K562 (cell line): Measurements from ENCODE around the gene PRTN3. TPM values are rescaled to one million over a fixed set of nuclear protein-coding genes. Genes with fewer than 3 reads are reported as not detected.

Experiments
- IFI16 ChIP-seq: fragments of 250-450 bp; sonication (Bioruptor Pico); IDR thresholded peaks from 2 replicates; pipeline ENCODE4 v2.1.2; 2022; ENCODE audit warnings: mild to moderate bottlenecking, inconsistent platforms
- MCM7 ChIP-seq, 2 experiments: fragments of 450-650 bp; IDR thresholded peaks; 2 replicates each; pipeline ENCODE4 v1.6.1; 2016 to 2018
- NCOA4 ChIP-seq: fragments of 450-650 bp; IDR thresholded peaks from 2 replicates; pipeline ENCODE4 v1.6.1; 2018; ENCODE audit warnings: mild to moderate bottlenecking; ENCODE audit not compliant: partially characterized antibody
- NKRF ChIP-seq: fragments of 450-650 bp; IDR thresholded peaks from 2 replicates; pipeline ENCODE4 v1.6.1; 2016; ENCODE audit warnings: borderline replicate concordance
- NR3C1 ChIP-seq: sonication (generic); formaldehyde crosslinking; IDR thresholded peaks from 2 replicates; pipeline ENCODE4 v1.8.1; 2022; ENCODE audit warnings: missing genetic modification reagents
- POLR2AphosphoS2 ChIP-seq: IDR thresholded peaks from 2 replicates; pipeline ENCODE4 v1.6.1; 2012; ENCODE audit warnings: low read length, improper control_type of control experiment
- POLR2AphosphoS5 ChIP-seq: IDR thresholded peaks from 2 replicates; pipeline ENCODE4 v1.6.1; 2011; ENCODE audit warnings: mild to moderate bottlenecking, low read depth, low read length, moderate library complexity; ENCODE audit not compliant: control insufficient read depth, insufficient read depth
- RCOR1 ChIP-seq, 2 experiments: IDR thresholded peaks; 2 replicates each; pipeline ENCODE4 v1.6.1; 2012; ENCODE audit warnings: low read depth in 2 of 2, low read length in 2 of 2, borderline replicate concordance in 1 of 2, improper control_type of control experiment in 1 of 2
- SNRNP70 ChIP-seq: fragments of 200-400 bp; formaldehyde crosslinking; optimal IDR thresholded peaks from 2 replicates; pipeline ENCODE3; 2017; ENCODE audit warnings: low read depth, low read length
- STAT5A ChIP-seq: IDR thresholded peaks from 2 replicates; pipeline ENCODE4 v1.6.1; 2012; ENCODE audit warnings: low read length, inconsistent platforms, borderline replicate concordance
- TCF3 ChIP-seq: sonication (generic); formaldehyde crosslinking; IDR thresholded peaks from 2 replicates; pipeline ENCODE4 v1.4.0; 2020; ENCODE audit warnings: mild to moderate bottlenecking, missing genetic modification reagents
- TEAD1 ChIP-seq, 2 experiments: fragments of 450-650 bp in 1 of 2; sonication (generic) in 1 of 2; formaldehyde crosslinking; IDR thresholded peaks; 2 replicates each; pipeline versions ENCODE4 v1.4.0 to v1.8.0; 2020 to 2022; ENCODE audit warnings: mild to moderate bottlenecking in 2 of 2, missing genetic modification reagents in 1 of 2
- THRAP3 ChIP-seq: fragments of 450-650 bp; IDR thresholded peaks from 2 replicates; pipeline ENCODE4 v1.6.1; 2016; ENCODE audit warnings: mild to moderate bottlenecking, inconsistent platforms, borderline replicate concordance
- ZNF77 ChIP-seq: fragments of 250-450 bp; sonication (Bioruptor Pico); IDR thresholded peaks from 2 replicates; pipeline ENCODE4 v1.5.0; 2020
- polyA plus RNA-seq, 8 experiments: library from polyadenylated mRNA; depleted of rRNA in 4 of 8; stranded (reverse) in 5 of 8; unstranded in 3 of 8; fragments of >200 nt; fragmentation: Nextera tagmentation in 2 of 8; fragmentation: Illumina TruSeq in 1 of 8; extraction: Ambion mirVana in 2 of 8; extraction: Trizol in 1 of 8; gene quantifications; 2 replicates each; pipeline versions ENCODE4 v1.2.1 to v1.2.3, GENCODE V29; 2011 to 2014; ENCODE audit warnings: inconsistent platforms in 1 of 8, missing spikeins in 1 of 8
- total RNA-seq, 7 experiments: library from RNA; depleted of rRNA in 6 of 7; stranded (reverse); fragments of >200 nt in 6 of 7; fragmentation: Illumina TruSeq in 2 of 7; extraction: Trizol in 2 of 7; gene quantifications; 2 replicates each; pipeline versions ENCODE4 v1.2.1 to v1.2.3, GENCODE V29; 2011 to 2021; ENCODE audit warnings: low replicate concordance in 1 of 7
- TF ChIP-seq, protein P1 (sequence below), 2 experiments: fragments of 200-800 bp in 1 of 2; sonication (Bioruptor generic) in 1 of 2; sonication (generic) in 1 of 2; formaldehyde crosslinking in 1 of 2; IDR thresholded peaks in 1 of 2; conservative IDR thresholded peaks in 1 of 2; 2 replicates each; pipeline versions ENCODE4 v1.5.0 to v1.6.1; 2016 to 2020; ENCODE audit warnings: missing compliant biosample characterization in 1 of 2, missing genetic modification characterization in 1 of 2, missing genetic modification reagents in 1 of 2
- TF ChIP-seq, protein P2 (sequence below): fragments of 450-650 bp; IDR thresholded peaks from 2 replicates; pipeline ENCODE4 v1.6.1; 2016; ENCODE audit warnings: missing biosample characterization, missing genetic modification characterization

Gene PRTN3
- total and polyA plus RNA-seq, 9 of the 15 experiments (the other 6 are each of a cell fraction or from before 2014, with no cell fraction given) = 0.14 to 0.86 (median 0.43) TPM; not detected in 3

- TF ChIP-seq TCF3 (CRISPR knock-in tag) (peak; percentile 50), NR3C1 (CRISPR knock-in tag) (no peak), NCOA4 (no peak), POLR2AphosphoS5 (peak; percentile 79), THRAP3 (no peak), ZNF77 (CRISPR knock-in tag) (no peak), NKRF (no peak; the same call in 1 of the 2 replicates), TEAD1 (CRISPR knock-in tag; IDR thresholded peaks at IDR 0.05) (peak; percentile 40 to 83; a peak in 1 of 4 replicates), RCOR1 (IDR thresholded peaks at IDR 0.05; ENCODE audit: borderline replicate concordance in 1 of 2, low read depth in 2 of 2, low read length in 2 of 2) (peak in 1 of 2 experiments; percentile 51; a peak in 2 of 4 replicates), SNRNP70 (no peak), IFI16 (CRISPR knock-in tag) (no peak), POLR2AphosphoS2 (no peak), STAT5A (peak; percentile 11; the same call in 1 of the 2 replicates), MCM7 (IDR thresholded peaks at IDR 0.05) (no peak)
- TF ChIP-seq, protein P1, sequence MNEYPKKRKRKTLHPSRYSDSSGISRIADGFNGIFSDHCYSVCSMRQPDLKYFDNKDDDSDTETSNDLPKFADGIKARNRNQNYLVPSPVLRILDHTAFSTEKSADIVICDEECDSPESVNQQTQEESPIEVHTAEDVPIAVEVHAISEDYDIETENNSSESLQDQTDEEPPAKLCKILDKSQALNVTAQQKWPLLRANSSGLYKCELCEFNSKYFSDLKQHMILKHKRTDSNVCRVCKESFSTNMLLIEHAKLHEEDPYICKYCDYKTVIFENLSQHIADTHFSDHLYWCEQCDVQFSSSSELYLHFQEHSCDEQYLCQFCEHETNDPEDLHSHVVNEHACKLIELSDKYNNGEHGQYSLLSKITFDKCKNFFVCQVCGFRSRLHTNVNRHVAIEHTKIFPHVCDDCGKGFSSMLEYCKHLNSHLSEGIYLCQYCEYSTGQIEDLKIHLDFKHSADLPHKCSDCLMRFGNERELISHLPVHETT (CRISPR knock-in tag; conservative IDR thresholded peaks at IDR 0.05 in 1 of 2, IDR thresholded peaks at IDR 0.05 in 1 of 2) = peak in 1 of 2 experiments; percentile 92; a peak in 2 of 4 replicates
- TF ChIP-seq, protein P2, sequence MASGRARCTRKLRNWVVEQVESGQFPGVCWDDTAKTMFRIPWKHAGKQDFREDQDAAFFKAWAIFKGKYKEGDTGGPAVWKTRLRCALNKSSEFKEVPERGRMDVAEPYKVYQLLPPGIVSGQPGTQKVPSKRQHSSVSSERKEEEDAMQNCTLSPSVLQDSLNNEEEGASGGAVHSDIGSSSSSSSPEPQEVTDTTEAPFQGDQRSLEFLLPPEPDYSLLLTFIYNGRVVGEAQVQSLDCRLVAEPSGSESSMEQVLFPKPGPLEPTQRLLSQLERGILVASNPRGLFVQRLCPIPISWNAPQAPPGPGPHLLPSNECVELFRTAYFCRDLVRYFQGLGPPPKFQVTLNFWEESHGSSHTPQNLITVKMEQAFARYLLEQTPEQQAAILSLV (tag) = no peak
Observed at GRCh38 chr19:796692-797527, 43.9 kb upstream of the PRTN3 start, which contains the start of gene PTBP1 (continued).
